ENCODE measurements around the gene SRP9. TPM values are rescaled to one million over a fixed set of nuclear protein-coding genes. Genes with fewer than 3 reads are reported as not detected.
A peak's percentile ranks its signal among the peaks of the same experiment; 100 is the strongest.
"Not testable (repeated sequence)": the region's sequence is repeated elsewhere in the genome, so short reads cannot be mapped to it uniquely, and the experiment has no call there.

SRP9 gene
- total and polyA plus RNA-seq, 10 donors = 145 to 269 (median 169) TPM

DNA sequence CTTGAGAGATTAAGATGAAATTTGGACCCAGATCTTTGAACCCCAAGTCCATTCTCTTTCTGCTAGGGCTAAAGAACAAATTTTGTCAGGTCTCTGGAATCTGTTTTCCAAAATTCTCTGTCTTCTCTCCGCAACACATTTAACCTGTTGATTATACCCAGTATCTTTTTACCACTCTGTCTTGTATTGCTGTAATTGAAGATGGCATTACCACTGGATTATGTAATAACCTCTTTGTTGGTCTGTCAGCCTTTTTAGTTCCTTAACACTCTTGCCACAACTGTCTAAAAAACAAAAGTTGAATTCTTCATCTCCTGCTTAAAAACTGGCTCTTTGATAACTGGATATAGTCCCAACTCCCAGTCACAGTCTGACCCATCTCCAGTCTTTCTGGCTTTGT is 3.0 kb downstream of the SRP9 start:
- intact Hi-C loops (cut with DNase I; ENCODE audit: low total_unique reads) = loop anchor here (5.0 kb wide), 1 partner anchor 303 kb away; no protein-coding TSS in a partner anchor

DNA sequence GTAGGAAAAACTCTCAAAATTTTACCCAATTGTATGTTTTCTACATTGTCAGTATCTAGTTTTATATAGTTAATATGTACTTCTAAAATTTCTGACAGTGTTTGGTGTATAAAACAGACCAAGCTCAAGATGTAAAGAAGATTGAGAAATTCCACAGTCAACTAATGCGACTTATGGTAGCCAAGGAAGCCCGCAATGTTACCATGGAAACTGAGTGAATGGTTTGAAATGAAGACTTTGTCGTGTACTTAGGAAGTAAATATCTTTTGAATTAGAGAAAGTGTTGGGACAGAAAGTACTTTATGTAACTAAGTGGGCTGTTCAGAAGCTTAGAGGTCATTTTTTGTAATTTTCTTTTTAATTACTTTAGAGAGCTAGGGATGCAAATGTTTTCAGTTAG is 11.5 kb downstream of the SRP9 start:
- H3K27ac ChIP-seq; H3K4me3 ChIP-seq; DNase-seq; H3K27me3 ChIP-seq (replicated peaks in 1 of 7); intact Hi-C loops (cut with DNase I; ENCODE audit: low total_unique reads); H3K9me3 ChIP-seq: not testable (repeated sequence)
- Histone ChIP-seq H3K4me1 (peaks cover 0 to 25% (median 0%) of the 10 kb centered on the region in 6 donors), H3K36me3 (peaks cover 15 to 96% (median 68%) of the 10 kb centered on the region in 6 donors)
- 75 to 86% (median 82%) methylated on average over 2 to 3 of the region's 3 CpGs for WGBS, 5 donors

More for the DNA sequence above, 3.0 kb downstream of the SRP9 start:
- peak overlapping the region in 1 of 8 donors; percentile 4 for H3K4me3 ChIP-seq
- no peak for DNase-seq
- H3K27ac ChIP-seq = peak overlapping the region in 5 of 8 donors; percentile 0 to 98 (median 34)
- H3K27me3 ChIP-seq (replicated peaks in 1 of 7) = no peaks in the 10 kb centered on the region
- peaks cover 0 to 52% (median 15%) of the 10 kb centered on the region in 6 donors for H3K36me3 ChIP-seq
- WGBS, 5 donors = 62 to 88% (median 83%) methylated on average over 1 of the region's 1 CpG
- H3K4me1 ChIP-seq = peaks cover 41 to 87% (median 63%) of the 10 kb centered on the region in 6 donors
- no peaks in the 10 kb centered on the region for H3K9me3 ChIP-seq
- TF ChIP-seq POLR2AphosphoS5 (IDR thresholded peaks at IDR 0.05) = no peak

DNA sequence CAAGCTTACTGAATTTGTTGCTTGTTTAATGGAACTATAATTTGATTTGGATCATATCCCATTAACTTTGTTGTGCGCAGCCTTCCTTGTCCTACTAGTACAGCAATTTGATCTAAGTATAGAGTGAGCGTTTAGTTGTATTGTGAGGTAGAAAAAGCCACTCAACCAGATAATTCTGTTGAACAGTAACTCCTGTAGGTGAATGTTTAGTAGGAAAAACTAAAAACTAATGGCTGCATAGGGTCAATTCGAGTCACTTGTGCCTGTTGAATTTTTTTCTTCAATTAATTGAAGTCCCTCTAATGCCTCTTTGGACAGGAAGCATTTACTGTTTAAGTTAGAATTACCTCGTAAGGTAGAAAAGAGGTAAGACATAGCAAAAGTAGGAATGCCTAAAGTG is 17.3 kb downstream of the SRP9 start:
- Histone ChIP-seq H3K4me1 (peaks cover 0 to 5% (median 0%) of the 10 kb centered on the region in 6 donors), H3K4me3 (no peak overlapping the region), H3K27me3 (replicated peaks in 1 of 7) (no peaks in the 10 kb centered on the region), H3K9me3 (peaks cover 0 to 9% (median 0%) of the 10 kb centered on the region in 8 donors), H3K36me3 (peaks cover 4 to 61% (median 24%) of the 10 kb centered on the region in 6 donors), H3K27ac (no peak overlapping the region)
- WGBS, 5 donors = 95 to 99% (median 96%) methylated on average over 4 of the region's 4 CpGs
- TF ChIP-seq POLR2A (IDR thresholded peaks at IDR 0.05) (no peak), POLR2AphosphoS5 (IDR thresholded peaks at IDR 0.05) (no peak)
- TF ChIP-seq, protein P1, sequence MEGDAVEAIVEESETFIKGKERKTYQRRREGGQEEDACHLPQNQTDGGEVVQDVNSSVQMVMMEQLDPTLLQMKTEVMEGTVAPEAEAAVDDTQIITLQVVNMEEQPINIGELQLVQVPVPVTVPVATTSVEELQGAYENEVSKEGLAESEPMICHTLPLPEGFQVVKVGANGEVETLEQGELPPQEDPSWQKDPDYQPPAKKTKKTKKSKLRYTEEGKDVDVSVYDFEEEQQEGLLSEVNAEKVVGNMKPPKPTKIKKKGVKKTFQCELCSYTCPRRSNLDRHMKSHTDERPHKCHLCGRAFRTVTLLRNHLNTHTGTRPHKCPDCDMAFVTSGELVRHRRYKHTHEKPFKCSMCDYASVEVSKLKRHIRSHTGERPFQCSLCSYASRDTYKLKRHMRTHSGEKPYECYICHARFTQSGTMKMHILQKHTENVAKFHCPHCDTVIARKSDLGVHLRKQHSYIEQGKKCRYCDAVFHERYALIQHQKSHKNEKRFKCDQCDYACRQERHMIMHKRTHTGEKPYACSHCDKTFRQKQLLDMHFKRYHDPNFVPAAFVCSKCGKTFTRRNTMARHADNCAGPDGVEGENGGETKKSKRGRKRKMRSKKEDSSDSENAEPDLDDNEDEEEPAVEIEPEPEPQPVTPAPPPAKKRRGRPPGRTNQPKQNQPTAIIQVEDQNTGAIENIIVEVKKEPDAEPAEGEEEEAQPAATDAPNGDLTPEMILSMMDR (IDR thresholded peaks at IDR 0.05 in 8 of 11, conservative IDR thresholded peaks at IDR 0.05 in 3 of 11) = no peak
- intact Hi-C loops (cut with DNase I; ENCODE audit: low total_unique reads) = no loop called here
- DNase-seq = no peak

DNA sequence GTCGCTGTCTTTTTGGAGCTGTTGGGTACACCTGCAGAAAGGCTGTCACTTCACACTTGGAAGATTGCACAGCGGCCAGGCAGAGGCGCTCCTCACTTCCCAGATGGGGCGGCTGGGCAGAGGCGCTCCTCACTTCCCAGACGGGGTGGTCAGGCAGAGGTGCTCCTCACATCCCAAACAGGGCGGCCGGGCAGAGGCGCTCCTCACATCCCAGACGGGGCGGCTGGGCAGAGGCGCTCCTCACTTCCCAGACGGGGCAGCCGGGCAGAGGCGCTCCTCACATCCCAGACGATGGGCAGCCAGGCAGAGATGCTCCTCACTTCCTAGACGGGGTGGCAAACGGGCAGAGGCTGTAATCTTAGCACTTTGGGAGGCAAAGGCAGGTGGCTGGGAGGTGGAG is 18.5 kb downstream of the SRP9 start:
- whole genome bisulfite sequencing, 5 donors = 95 to 98% (median 97%) methylated on average over 18 of the region's 18 CpGs
- H3K36me3 ChIP-seq = peaks cover 0 to 50% (median 15%) of the 10 kb centered on the region in 6 donors
- H3K4me1 ChIP-seq; H3K9me3 ChIP-seq; H3K27ac ChIP-seq; DNase-seq; H3K27me3 ChIP-seq (replicated peaks in 1 of 7); H3K4me3 ChIP-seq; intact Hi-C loops (cut with DNase I; ENCODE audit: low total_unique reads): not testable (repeated sequence)

DNA sequence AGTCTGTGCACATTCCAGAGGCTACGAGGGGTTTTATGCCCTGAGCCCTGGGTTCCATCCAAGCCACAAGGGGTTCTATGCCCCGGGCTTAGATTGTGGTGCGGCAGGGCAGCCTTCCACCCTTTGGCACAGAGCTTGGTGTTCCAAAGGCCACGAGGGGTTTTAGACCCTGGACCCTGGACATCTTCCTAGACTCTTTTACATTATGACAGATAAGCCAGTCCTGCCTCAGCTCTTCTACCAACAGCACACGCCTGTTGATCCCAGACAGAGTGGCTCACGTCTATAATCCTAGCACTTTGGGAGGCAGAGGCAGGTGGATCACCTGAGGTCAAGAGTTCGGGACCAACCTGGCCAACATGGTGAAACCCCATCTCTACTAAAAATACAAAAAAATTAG is 23.5 kb downstream of the SRP9 start:
- H3K27ac ChIP-seq; H3K9me3 ChIP-seq; intact Hi-C loops (cut with DNase I; ENCODE audit: low total_unique reads); H3K36me3 ChIP-seq; H3K4me1 ChIP-seq; H3K4me3 ChIP-seq; DNase-seq; H3K27me3 ChIP-seq (replicated peaks in 1 of 7): not testable (repeated sequence)
- WGBS, 5 donors = 96 to 98% (median 98%) methylated on average over 7 of the region's 7 CpGs

DNA sequence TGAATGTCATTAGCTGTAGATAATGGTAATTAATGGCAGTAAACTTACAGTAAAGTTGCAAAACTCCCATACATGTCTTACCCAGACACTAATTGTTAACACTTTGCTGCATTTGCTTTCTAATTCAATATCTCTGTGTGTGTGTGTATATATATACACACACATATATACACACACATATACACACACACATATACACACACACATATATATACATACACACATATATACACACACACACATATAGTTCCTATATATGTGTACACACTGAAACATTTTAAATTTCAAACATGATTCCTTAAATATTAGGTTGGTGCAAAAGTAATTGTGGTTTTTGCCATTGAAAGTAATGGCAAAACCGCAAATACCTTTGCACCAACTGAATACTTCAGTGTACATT is 28.6 kb downstream of the SRP9 start:
- Histone ChIP-seq H3K4me3 (no peak overlapping the region), H3K9me3 (no peaks in the 10 kb centered on the region), H3K27me3 (replicated peaks in 1 of 7) (peaks cover 0 to 15% (median 0%) of the 10 kb centered on the region in 7 donors), H3K27ac (no peak overlapping the region), H3K36me3 (no peaks in the 10 kb centered on the region), H3K4me1 (peaks cover 0 to 27% (median 14%) of the 10 kb centered on the region in 6 donors)
- TF ChIP-seq, protein P1 (IDR thresholded peaks at IDR 0.05 in 8 of 11, conservative IDR thresholded peaks at IDR 0.05 in 3 of 11) = no peak
- TF ChIP-seq POLR2A (IDR thresholded peaks at IDR 0.05) (no peak), POLR2AphosphoS5 (IDR thresholded peaks at IDR 0.05) (no peak)
- DNase-seq = no peak
- WGBS, 5 donors = 94 to 100% (median 98%) methylated on average over 1 of the region's 1 CpG
- intact Hi-C loops (cut with DNase I; ENCODE audit: low total_unique reads) = no loop called here

DNA sequence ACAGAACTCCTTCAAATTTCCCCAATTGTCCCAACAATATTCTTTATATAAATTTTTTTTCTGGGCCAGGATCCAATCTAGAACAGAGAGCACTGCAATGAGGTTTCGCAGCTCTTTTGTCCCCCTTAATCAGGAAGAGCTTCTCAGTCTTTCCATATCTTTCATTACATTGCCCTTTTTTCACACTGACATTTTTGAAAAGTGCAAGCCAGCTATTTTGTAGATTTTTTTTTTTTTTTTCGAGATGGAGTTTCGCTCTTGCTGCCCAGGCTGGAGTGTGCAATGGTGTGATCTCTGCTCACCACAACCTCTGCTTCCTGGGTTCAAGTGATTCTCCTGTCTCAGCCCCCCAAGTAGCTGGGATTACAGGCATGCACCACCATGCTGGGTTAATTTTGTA is 29.1 kb downstream of the SRP9 start:
- intact Hi-C loops (cut with DNase I; ENCODE audit: low total_unique reads); DNase-seq: not testable (repeated sequence)
- WGBS, 5 donors = 86 to 97% (median 94%) methylated on average over 3 of the region's 3 CpGs

More for the DNA sequence above, 29.1 kb downstream of the SRP9 start:
- not testable (repeated sequence) for H3K27ac ChIP-seq, H3K4me3 ChIP-seq, H3K9me3 ChIP-seq, H3K36me3 ChIP-seq
- Histone ChIP-seq H3K4me1 (peaks cover 0 to 32% (median 17%) of the 10 kb centered on the region in 6 donors), H3K27me3 (replicated peaks in 1 of 7) (peaks cover 0 to 15% (median 0%) of the 10 kb centered on the region in 7 donors)

Data from spleen (tissue), 11 donors.